GM06990 (cell line): ENCODE data around the gene KLHL22.

ENCODE experiments used
- DNase-seq: peaks from one replicate; pipeline ENCODE4 v3.0.0-alpha.2; 2011; ENCODE audit not compliant: insufficient read length; ENCODE audit errors: extremely low read depth
- H3K27me3 ChIP-seq: replicated peaks from 2 replicates; pipeline ENCODE4 v1.6.0; 2011; ENCODE audit warnings: low read length; ENCODE audit not compliant: control insufficient read depth, insufficient read depth
- H3K36me3 ChIP-seq: 2 replicates; pipeline ENCODE4 v1.5.1; 2011; ENCODE audit warnings: low read length; ENCODE audit not compliant: control insufficient read depth, insufficient read depth
- H3K4me3 ChIP-seq: replicated peaks from 2 replicates; pipeline ENCODE4 v1.5.1; 2011; ENCODE audit warnings: low read depth, mild to moderate bottlenecking, control low read depth, low read length
- CTCF ChIP-seq: IDR thresholded peaks from 2 replicates; pipeline ENCODE4 v1.5.1; 2011; ENCODE audit warnings: low read length, control low read depth, mild to moderate bottlenecking, inconsistent platforms; ENCODE audit not compliant: insufficient read depth, poor library complexity, severe bottlenecking

The KLHL22 gene

DNA sequence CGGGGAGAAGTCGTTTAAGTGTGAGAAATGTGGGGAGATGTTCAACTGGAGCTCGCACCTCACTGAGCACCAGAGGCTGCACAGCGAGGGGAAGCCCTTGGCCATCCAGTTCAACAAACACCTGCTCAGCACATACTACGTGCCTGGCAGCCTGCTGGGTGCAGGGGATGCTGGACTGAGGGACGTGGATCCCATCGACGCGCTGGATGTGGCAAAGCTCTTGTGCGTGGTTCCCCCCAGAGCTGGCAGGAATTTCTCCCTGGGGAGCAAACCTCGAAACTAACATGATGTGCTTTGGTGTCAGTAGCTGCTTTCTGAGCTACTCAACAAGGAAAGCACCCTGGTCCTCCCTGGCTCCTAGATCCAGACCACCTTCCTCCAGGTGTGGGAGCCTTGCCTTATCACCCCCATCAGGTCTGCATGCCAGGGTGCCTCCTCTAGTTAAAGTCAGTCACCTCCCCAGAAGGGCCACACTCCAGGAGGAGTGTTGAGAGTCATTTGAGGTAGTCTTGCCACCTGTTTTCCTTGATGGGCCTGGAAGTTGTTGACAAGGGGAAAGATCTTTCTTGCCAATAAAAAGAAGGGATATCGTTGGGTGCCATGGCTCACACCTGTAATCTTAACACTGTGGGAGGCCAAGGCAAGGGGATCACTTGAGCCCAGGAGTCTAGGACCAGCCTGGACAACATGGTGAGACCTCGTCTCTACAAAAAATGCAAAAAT lies 88.7 kb downstream of the KLHL22 start:
- Histone ChIP-seq H3K36me3 (peaks cover 2% of the 10 kb centered on the region), H3K4me3 (no peak overlapping the region), H3K27me3 (no peaks in the 10 kb centered on the region)
- no peak for TF ChIP-seq CTCF
- DNase-seq = no peak

DNA sequence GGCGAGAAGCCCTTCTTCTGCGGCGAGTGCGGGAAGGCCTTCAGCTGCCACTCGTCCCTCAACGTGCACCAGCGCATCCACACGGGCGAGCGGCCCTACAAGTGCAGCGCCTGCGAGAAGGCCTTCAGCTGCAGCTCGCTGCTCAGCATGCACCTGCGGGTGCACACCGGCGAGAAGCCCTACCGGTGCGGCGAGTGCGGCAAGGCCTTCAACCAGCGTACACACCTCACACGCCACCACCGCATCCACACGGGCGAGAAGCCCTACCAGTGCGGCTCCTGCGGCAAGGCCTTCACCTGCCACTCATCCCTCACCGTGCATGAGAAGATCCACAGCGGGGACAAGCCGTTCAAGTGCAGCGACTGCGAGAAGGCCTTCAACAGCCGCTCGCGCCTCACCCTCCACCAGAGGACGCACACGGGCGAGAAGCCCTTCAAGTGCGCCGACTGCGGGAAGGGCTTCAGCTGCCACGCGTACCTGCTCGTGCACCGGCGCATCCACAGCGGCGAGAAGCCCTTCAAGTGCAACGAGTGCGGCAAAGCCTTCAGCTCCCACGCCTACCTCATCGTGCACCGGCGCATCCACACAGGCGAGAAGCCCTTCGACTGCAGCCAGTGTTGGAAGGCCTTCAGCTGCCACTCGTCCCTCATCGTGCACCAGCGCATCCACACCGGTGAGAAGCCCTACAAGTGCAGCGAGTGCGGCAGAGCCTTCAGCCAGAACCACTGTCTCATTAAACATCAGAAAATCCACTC lies 89.5 kb downstream of the KLHL22 start:
- H3K36me3 ChIP-seq = peaks cover 2% of the 10 kb centered on the region
- no peak overlapping the region for H3K4me3 ChIP-seq
- DNase-seq = no peak
- no peaks in the 10 kb centered on the region for H3K27me3 ChIP-seq
- TF ChIP-seq CTCF = no peak

- Histone ChIP-seq H3K36me3 (peaks cover 2% of the 10 kb centered on the region), H3K27me3 (no peaks in the 10 kb centered on the region), H3K4me3 (no peak overlapping the region)
- no peak for TF ChIP-seq CTCF
- no peak for DNase-seq
Measured at GRCh38 chr22:20405291-20405930, 90.2 kb downstream of the KLHL22 start.

GRCh38 chr22:20404881-20405280 lies 90.7 kb downstream of the KLHL22 start:
- no peak for TF ChIP-seq CTCF
- no peak for DNase-seq
- peaks cover 2% of the 10 kb centered on the region for H3K36me3 ChIP-seq

DNA sequence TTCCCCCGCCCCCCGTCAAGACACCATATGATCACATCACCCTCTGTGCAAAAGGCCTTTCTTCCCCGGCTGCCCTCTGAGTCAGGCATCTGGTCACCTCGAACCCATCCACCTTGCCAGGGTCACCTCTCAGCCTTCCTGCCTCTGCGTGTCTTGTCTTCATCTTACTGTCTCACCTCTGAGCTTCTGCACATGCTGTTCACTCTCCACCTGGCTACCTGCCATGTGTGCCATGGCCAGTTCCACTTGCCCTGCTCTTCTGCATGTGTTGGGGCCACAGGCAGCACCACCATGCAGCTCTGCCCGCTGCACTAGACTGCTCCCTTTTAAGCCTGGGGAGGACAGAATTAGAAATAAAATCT lies 91.8 kb downstream of the KLHL22 start:
- Histone ChIP-seq H3K36me3 (peaks cover 2% of the 10 kb centered on the region), H3K4me3 (no peak overlapping the region), H3K27me3 (no peaks in the 10 kb centered on the region)
- no peak for TF ChIP-seq CTCF
- DNase-seq = no peak

More at GRCh38 chr22:20404881-20405280, 90.7 kb downstream of the KLHL22 start:
- no peak overlapping the region for H3K4me3 ChIP-seq
- H3K27me3 ChIP-seq = no peaks in the 10 kb centered on the region
